Stimulated activated CD8-positive, alpha-beta memory T cell treated with anti-CD3 and anti-CD28 coated beads, Interleukin-15, amount 100 ng/mL, for 4 hours (primary cell): ENCODE measurements around the gene SPDYC.
A peak's percentile ranks its signal among the peaks of the same experiment; 100 is the strongest.
"Not testable (repeated sequence)": the region's sequence is repeated elsewhere in the genome, so short reads cannot be mapped to it uniquely, and the experiment has no call there.

Source experiments
- DNase-seq, 2 donors: peaks; one replicate each; pipeline ENCODE4 v3.0.0-alpha.2; 2020; ENCODE audit warnings: low read depth in 2 of 2

SPDYC gene

GRCh38 chr11:65134240-65134951 is 35.6 kb upstream of the SPDYC start, which contains the start of gene SYVN1:
Gene SYVN1 (minus strand): TSS chr11:65134519. CDS start chr11:65133601, 918 bp downstream.
- peak; percentile 84 to 86 for DNase-seq

- peak; percentile 65 to 77 for DNase-seq
These were observed 34.9 kb upstream of the SPDYC start for GRCh38 chr11:65134952-65135632.

- DNase-seq = no peak
These were observed 34.3 kb upstream of the SPDYC start for GRCh38 chr11:65135633-65136145.

- no peak for DNase-seq
These were observed 33.4 kb upstream of the SPDYC start for GRCh38 chr11:65136515-65137096.

GRCh38 chr11:65141896-65142494 is 28.0 kb upstream of the SPDYC start:
- DNase-seq = no peak

- no peak for DNase-seq
These were observed 22.5 kb upstream of the SPDYC start for GRCh38 chr11:65147352-65148075.

GRCh38 chr11:65148657-65149056 is 21.4 kb upstream of the SPDYC start:
- DNase-seq = no peak

GRCh38 chr11:65150131-65150508 is 19.9 kb upstream of the SPDYC start:
- not testable (repeated sequence) for DNase-seq

DNA sequence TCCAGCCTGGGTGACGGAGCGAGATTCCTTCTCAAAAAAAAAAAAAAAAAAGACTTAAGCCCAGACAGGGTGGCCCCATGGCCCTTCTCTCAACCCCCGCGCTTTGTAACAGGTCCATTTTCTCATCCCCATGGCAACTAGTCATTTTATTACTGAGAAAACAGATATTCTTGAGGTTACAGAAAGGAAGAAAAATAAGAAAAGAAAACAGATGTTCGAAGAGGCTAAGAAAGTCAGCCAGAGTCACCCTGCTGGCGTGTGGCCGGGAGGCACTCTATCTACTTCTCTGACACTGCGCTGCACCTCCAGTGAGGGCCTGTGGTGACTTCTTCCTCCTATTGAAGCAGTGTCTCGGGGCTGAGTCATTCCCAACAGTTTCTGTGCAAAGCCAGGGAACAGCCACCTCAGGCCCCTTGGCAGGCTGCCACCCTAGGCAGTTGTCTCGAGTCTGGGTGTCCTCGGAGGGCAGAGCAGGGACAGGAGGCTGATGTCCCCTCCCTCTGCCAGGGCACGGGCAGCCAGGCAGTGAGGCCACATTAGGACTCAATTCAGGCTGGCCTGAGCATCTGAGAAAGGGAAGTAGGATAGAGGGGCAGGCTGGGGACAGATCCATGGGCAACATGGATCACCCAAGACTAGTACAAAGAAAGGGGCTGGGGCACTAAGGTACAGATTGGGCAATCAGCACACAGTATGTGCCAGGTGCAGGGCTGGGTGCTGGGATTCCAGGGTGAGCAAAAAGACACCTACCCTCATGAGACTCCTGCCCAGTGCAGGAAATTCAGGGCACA is 19.3 kb upstream of the SPDYC start:
- no peak for DNase-seq

- DNase-seq = no peak
These were observed 18.6 kb upstream of the SPDYC start for GRCh38 chr11:65151331-65151899.

GRCh38 chr11:65152122-65152521 is 17.9 kb upstream of the SPDYC start:
- DNase-seq = no peak

- no peak for DNase-seq
These were observed 13.8 kb upstream of the SPDYC start for GRCh38 chr11:65156256-65156655.

DNA sequence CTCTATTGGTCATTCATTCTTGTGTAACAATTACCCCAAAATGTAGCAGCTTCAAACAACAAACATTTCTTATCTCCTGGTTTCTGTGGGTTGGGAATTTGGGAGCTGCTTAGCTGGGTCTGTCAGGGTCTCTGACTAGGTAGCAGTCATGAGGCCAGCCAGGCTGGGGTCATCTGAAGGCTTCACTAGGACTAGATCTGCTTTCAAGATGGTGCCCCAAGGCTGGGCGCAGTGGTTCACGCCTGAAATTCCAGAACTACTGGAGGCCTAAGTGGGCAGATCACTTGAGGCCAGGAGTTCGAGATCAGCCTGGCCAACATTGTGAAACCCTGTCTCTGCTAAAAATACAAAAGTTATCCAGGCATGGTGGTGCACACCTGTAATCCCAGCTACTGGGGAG is 13.1 kb upstream of the SPDYC start:
- no peak for DNase-seq

DNA sequence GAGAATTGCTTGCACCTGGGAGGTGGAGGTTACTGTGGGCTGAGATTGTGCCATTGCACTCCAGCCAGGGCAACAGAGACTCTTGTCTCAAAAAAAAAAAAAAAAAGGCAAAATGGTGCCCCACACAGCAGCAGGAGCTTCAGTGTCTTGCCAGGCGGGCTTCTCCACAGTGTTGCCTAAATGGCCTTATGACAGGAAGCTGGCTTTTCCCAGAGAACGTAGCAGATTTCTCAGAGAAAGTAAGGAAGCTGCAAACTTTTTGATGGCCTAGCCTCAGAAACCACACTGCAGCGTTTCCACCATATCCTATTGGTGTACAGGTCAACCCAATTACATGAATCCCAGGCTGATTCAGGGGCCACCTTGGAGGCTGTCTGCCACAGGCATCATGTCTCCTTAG is 12.7 kb upstream of the SPDYC start:
- DNase-seq = no peak

DNA sequence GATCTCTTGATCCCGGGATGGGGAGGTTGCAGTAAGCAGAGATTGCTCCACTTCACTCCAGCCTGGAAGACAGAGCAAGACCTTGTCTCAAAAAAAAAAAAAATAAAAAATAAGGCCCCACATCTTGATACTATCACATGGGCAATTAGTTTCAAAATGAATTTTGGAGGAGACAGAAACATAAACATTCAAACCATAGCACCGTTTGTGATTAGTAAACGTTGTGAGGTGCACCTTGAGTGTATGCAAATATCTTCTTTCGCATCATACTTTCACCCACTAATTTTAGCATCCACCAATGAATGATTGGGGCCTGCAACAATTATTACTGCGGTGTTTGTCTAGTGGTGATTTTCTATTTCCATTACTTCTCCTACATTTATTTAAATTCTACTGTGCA is 11.0 kb upstream of the SPDYC start:
- no peak for DNase-seq

GRCh38 chr11:65160643-65161042 is 9.4 kb upstream of the SPDYC start:
- DNase-seq = no peak

GRCh38 chr11:65163684-65164083 is 6.3 kb upstream of the SPDYC start:
- no peak for DNase-seq

- DNase-seq = no peak
These were observed 4.4 kb upstream of the SPDYC start for GRCh38 chr11:65165410-65166317.

GRCh38 chr11:65166893-65167292 is 3.1 kb upstream of the SPDYC start:
- DNase-seq = no peak

- DNase-seq = no peak
These were observed 2.4 kb upstream of the SPDYC start for GRCh38 chr11:65167656-65168055.
